IMR-90 (cell line): Measurements from ENCODE around the gene RYR2. TPM values are rescaled to one million over a fixed set of nuclear protein-coding genes. Genes with fewer than 3 reads are reported as not detected.

Experiments
- ATAC-seq: fragments of 200-7000 bp; cut with Tn5 transposase; 2 replicates; pipeline ENCODE4 v1.9.1; 2020; ENCODE audit warnings: low read depth, mild to moderate bottlenecking, moderate library complexity
- BruUV-seq: library from RNA; stranded (reverse); fragments of 400-500 nt; replicated peaks from 2 replicates; lab custom pipeline; 2021; lab: Mats Ljungman, UMichigan
- CTCF ChIA-PET: fragments of 300-600 bp; formaldehyde crosslinking; extraction: SDS; loops from one replicate; lab custom pipeline; 2021; ENCODE audit warnings: antibody characterized with exemption; lab: Yijun Ruan, JAX
- POLR2A ChIA-PET: fragments of 300-600 bp; sonication (Branson Sonifier 250); formaldehyde crosslinking; loops from one replicate; lab custom pipeline; 2022; ENCODE audit warnings: antibody characterized with exemption; ENCODE audit not compliant: unreplicated experiment; lab: Charles Lee
- DNase-seq: peaks from one replicate; pipeline ENCODE4 v3.0.0; 2013
- H2AFZ ChIP-seq: replicated peaks from 2 replicates; pipeline ENCODE3; 2013; ENCODE audit warnings: low read length, mild to moderate bottlenecking; ENCODE audit not compliant: poor library complexity
- H2AK5ac ChIP-seq: 2 replicates; pipeline ENCODE4 v1.6.1; 2013; ENCODE audit warnings: low read depth, low read length, inconsistent platforms
- H2AK9ac ChIP-seq: replicated peaks from 2 replicates; pipeline ENCODE3; 2013; ENCODE audit warnings: mild to moderate bottlenecking, low read depth, low read length, moderate library complexity; ENCODE audit not compliant: poor library complexity
- H2BK120ac ChIP-seq: 2 replicates; pipeline ENCODE4 v1.6.1; 2013; ENCODE audit warnings: low read depth, low read length, inconsistent platforms
- H2BK15ac ChIP-seq: 3 replicates; pipeline ENCODE4 v1.6.1; 2013; ENCODE audit warnings: low read depth, low read length, inconsistent platforms
- H2BK20ac ChIP-seq: 2 replicates; pipeline ENCODE4 v1.6.1; 2013; ENCODE audit warnings: low read depth, mild to moderate bottlenecking, inconsistent platforms, low read length, moderate library complexity
- H2BK5ac ChIP-seq: 2 replicates; pipeline ENCODE4 v1.6.1; 2013; ENCODE audit warnings: mild to moderate bottlenecking, low read depth, low read length, inconsistent platforms; ENCODE audit not compliant: poor library complexity, severe bottlenecking
- H3K14ac ChIP-seq: replicated peaks from 2 replicates; pipeline ENCODE4 v1.6.1; 2013; ENCODE audit warnings: low read depth, low read length, inconsistent platforms
- H3K18ac ChIP-seq: 2 replicates; pipeline ENCODE4 v1.6.1; 2013; ENCODE audit warnings: low read depth, low read length, control low read depth
- H3K23ac ChIP-seq: 2 replicates; pipeline ENCODE4 v1.6.1; 2013; ENCODE audit warnings: low read depth, low read length, inconsistent platforms
- H3K27ac ChIP-seq: 2 replicates; pipeline ENCODE4 v1.5.1; 2013; ENCODE audit warnings: mild to moderate bottlenecking, control low read depth, low read length; ENCODE audit not compliant: insufficient read depth
- H3K27me3 ChIP-seq: 2 replicates; pipeline ENCODE4 v1.6.1; 2013; ENCODE audit warnings: low read length; ENCODE audit not compliant: control insufficient read depth, insufficient read depth
- H3K36me3 ChIP-seq: 2 replicates; pipeline ENCODE4 v1.6.1; 2013; ENCODE audit warnings: low read length, mixed read lengths; ENCODE audit not compliant: control insufficient read depth, insufficient read depth
- H3K4ac ChIP-seq: 2 replicates; pipeline ENCODE4 v1.6.1; 2013; ENCODE audit warnings: low read depth, low read length, inconsistent platforms
- H3K4me1 ChIP-seq: 2 replicates; pipeline ENCODE4 v1.6.1; 2013; ENCODE audit warnings: low read length, mixed read lengths; ENCODE audit not compliant: control insufficient read depth, insufficient read depth
- H3K4me2 ChIP-seq: 2 replicates; pipeline ENCODE4 v1.6.1; 2013; ENCODE audit warnings: low read depth, mild to moderate bottlenecking, control low read depth, low read length, moderate library complexity
- H3K4me3 ChIP-seq: 2 replicates; pipeline ENCODE4 v1.5.1; 2013; ENCODE audit warnings: low read depth, mild to moderate bottlenecking, control low read depth, low read length, moderate library complexity; ENCODE audit not compliant: insufficient read depth
- H3K56ac ChIP-seq: 2 replicates; pipeline ENCODE4 v1.6.1; 2013; ENCODE audit warnings: low read length, inconsistent platforms; ENCODE audit not compliant: insufficient read depth; ENCODE audit errors: extremely low read depth
- H3K79me1 ChIP-seq, 2 experiments: 2 replicates each; pipeline ENCODE4 v1.6.1; 2013; ENCODE audit warnings: low read length in 2 of 2, inconsistent platforms in 1 of 2, low read depth in 1 of 2
- H3K9ac ChIP-seq: 2 replicates; pipeline ENCODE4 v1.6.1; 2013; ENCODE audit warnings: low read depth, low read length, control low read depth
- H3K9me1 ChIP-seq: 2 replicates; pipeline ENCODE4 v1.6.1; 2013; ENCODE audit warnings: low read length, inconsistent platforms; ENCODE audit not compliant: insufficient read depth
- H3K9me3 ChIP-seq: 2 replicates; pipeline ENCODE4 v1.6.1; 2013; ENCODE audit warnings: low read length; ENCODE audit not compliant: control insufficient read depth, insufficient read depth
- H4K20me1 ChIP-seq: 2 replicates; pipeline ENCODE4 v1.6.1; 2013; ENCODE audit warnings: low read length, inconsistent platforms; ENCODE audit not compliant: insufficient read depth
- H4K5ac ChIP-seq: 2 replicates; pipeline ENCODE4 v1.6.1; 2013; ENCODE audit warnings: mild to moderate bottlenecking, low read depth, low read length, control low read depth
- H4K8ac ChIP-seq, 2 experiments: 2 replicates each; pipeline ENCODE4 v1.6.1; 2013; ENCODE audit warnings: low read depth in 2 of 2, low read length in 2 of 2, control low read depth in 1 of 2, inconsistent platforms in 1 of 2
- H4K91ac ChIP-seq: 2 replicates; pipeline ENCODE4 v1.6.1; 2013; ENCODE audit warnings: low read depth, low read length, inconsistent platforms; ENCODE audit not compliant: insufficient read depth
- BHLHE40 ChIP-seq: fragments of 150-350 bp; IDR thresholded peaks from 2 replicates; pipeline ENCODE4 v1.6.1; 2016; ENCODE audit warnings: mild to moderate bottlenecking, low read depth, low read length
- CHD1 ChIP-seq: IDR thresholded peaks from 2 replicates; pipeline ENCODE4 v1.6.1; 2012; ENCODE audit warnings: low read depth, low read length, improper control_type of control experiment
- ELK1 ChIP-seq: fragments of 150-350 bp; IDR thresholded peaks from 2 replicates; pipeline ENCODE4 v1.6.1; 2016; ENCODE audit warnings: low read depth, mild to moderate bottlenecking, low read length, moderate library complexity, borderline replicate concordance
- FOS ChIP-seq: fragments of 150-350 bp; IDR thresholded peaks from 2 replicates; pipeline ENCODE4 v1.6.1; 2016; ENCODE audit warnings: low read depth, low read length
- MAFK ChIP-seq: IDR thresholded peaks from 2 replicates; pipeline ENCODE4 v1.6.1; 2012; ENCODE audit warnings: low read depth, low read length, improper control_type of control experiment
- POLR2A ChIP-seq: IDR thresholded peaks from 2 replicates; pipeline ENCODE4 v1.6.1; 2012; ENCODE audit warnings: mild to moderate bottlenecking, low read depth, low read length
- RCOR1 ChIP-seq: IDR thresholded peaks from 2 replicates; pipeline ENCODE4 v1.6.1; 2012; ENCODE audit warnings: mild to moderate bottlenecking, low read length, improper control_type of control experiment; ENCODE audit not compliant: insufficient replicate concordance
- USF2 ChIP-seq: fragments of 150-350 bp; IDR thresholded peaks from 2 replicates; pipeline ENCODE4 v1.6.1; 2017; ENCODE audit warnings: mild to moderate bottlenecking, antibody characterized with exemption, low read length, low read depth
- WGBS, 2 experiments: methylation state at CpG; one replicate each; pipeline versions ENCODE4 v1.1.5 to v1.1.7; 2013; ENCODE audit warnings: missing lambda C conversion rate in 2 of 2; ENCODE audit not compliant: insufficient read length in 1 of 2; ENCODE audit errors: extremely low coverage in 2 of 2; 5-methylcytosine and 5-hydroxymethylcytosine counted together
- dilution Hi-C: fragments of 300-500 bp; cut with HindIII; formaldehyde crosslinking; loops from one replicate; pipeline ENCODE4 v1.14.3; 2018; ENCODE audit warnings: low sequenced_read_pairs; ENCODE audit not compliant: unreplicated experiment
- in situ Hi-C: fragments of 300-500 bp; cut with MboI; formaldehyde crosslinking; loops from 3 replicates; pipeline ENCODE4 v1.14.3; 2019; ENCODE audit warnings: low sequenced_read_pairs, inconsistent platforms, mixed read lengths
- intact Hi-C: fragments of 100-400 bp; cut with micrococcal nuclease; formaldehyde crosslinking; loops from 2 replicates; pipeline ENCODE4 v1.10.0; 2022
- polyA plus RNA-seq, 3 experiments: library from polyadenylated mRNA; depleted of rRNA; stranded (reverse); fragments of >200 nt; gene quantifications; 2 replicates each; pipeline ENCODE4 v1.2.3, GENCODE V29; 2012; ENCODE audit warnings: low replicate concordance in 1 of 3
- total RNA-seq: library from RNA; depleted of rRNA; stranded (reverse); fragments of >200 nt; gene quantifications from 2 replicates; pipeline ENCODE4 v1.2.3, GENCODE V29; 2012

Gene RYR2
- total and polyA plus RNA-seq, 2 of the 4 experiments (the other 2 are of a cell fraction) = not detected

- 83% methylated on average over 2 of the region's 4 CpGs; no CpG with 5 or more reads in 1 of the 2 experiments for WGBS, 2 experiments
- H2BK120ac ChIP-seq = no peak overlapping the region
These were observed 159.2 kb downstream of the RYR2 start for GRCh38 chr1:237201155-237201554.

More at GRCh38 chr1:237201155-237201554, 159.2 kb downstream of the RYR2 start:
- Histone ChIP-seq H4K91ac (no peak overlapping the region), H3K4me1 (no peaks in the 10 kb centered on the region), H4K5ac (no peak overlapping the region), H2AK9ac (no peak overlapping the region), H2AK5ac (no peak overlapping the region), H3K56ac (no peak overlapping the region), H3K4ac (no peak overlapping the region), H3K9me1 (no peaks in the 10 kb centered on the region), H3K27me3 (no peaks in the 10 kb centered on the region), H2BK15ac (no peak overlapping the region), H3K36me3 (no peaks in the 10 kb centered on the region), H2AFZ (no peak overlapping the region), H3K27ac (no peak overlapping the region), H3K23ac (no peak overlapping the region), H3K18ac (no peak overlapping the region), H2BK20ac (no peak overlapping the region), H4K20me1 (no peaks in the 10 kb centered on the region), H3K79me1 (no peaks in the 10 kb centered on the region), H3K9ac (no peak overlapping the region), H2BK5ac (no peak overlapping the region), H3K4me2 (no peak overlapping the region), H3K9me3 (peaks cover 15% of the 10 kb centered on the region), H3K4me3 (no peak overlapping the region), H3K14ac (no peak overlapping the region), H4K8ac (no peak overlapping the region)
- in situ Hi-C loops = no loop called here
- TF ChIP-seq USF2 (no peak), CHD1 (no peak), POLR2A (no peak), FOS (no peak), MAFK (no peak), ELK1 (no peak), RCOR1 (no peak), BHLHE40 (no peak)
- CTCF ChIA-PET = no interaction called here
- dilution Hi-C loops = no loop called here
- intact Hi-C loops = no loop called here
- POLR2A ChIA-PET = no interaction called here
- BruUV-seq = no TSS peak
- no peak for DNase-seq
- ATAC-seq = no peak
